GM18502 (cell line): Measurements from ENCODE around the gene TLL2.

Experiments used
- ATAC-seq: cut with Tn5 transposase; IDR thresholded peaks from one replicate; pipeline ENCODE4 v1.9.1; 2021; ENCODE audit warnings: mild to moderate bottlenecking; ENCODE audit not compliant: unreplicated experiment, poor library complexity

TLL2 gene

GRCh38 chr10:96509017-96509641 lies 4.6 kb downstream of the TLL2 start:
- ATAC-seq: no peak

DNA sequence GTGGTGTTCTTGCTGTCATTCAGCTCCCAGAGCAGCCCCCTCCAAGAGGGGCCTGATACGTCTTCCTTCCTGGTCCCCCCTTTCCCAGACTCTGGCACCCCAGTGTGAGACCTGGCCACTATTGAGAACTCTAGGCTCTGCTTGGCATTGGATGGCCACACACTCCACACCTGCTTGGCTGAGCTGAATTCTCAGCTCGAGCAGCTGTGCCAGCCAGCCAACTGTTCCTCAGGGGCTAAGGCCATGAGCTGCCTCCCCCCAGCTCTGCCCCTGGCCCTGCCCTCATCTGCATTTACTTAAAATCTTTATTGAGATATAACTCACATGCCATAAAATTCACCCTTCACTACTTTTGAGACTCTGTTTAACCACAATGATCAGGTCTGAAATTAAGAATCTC lies 6.7 kb downstream of the TLL2 start:
- no peak for ATAC-seq

DNA sequence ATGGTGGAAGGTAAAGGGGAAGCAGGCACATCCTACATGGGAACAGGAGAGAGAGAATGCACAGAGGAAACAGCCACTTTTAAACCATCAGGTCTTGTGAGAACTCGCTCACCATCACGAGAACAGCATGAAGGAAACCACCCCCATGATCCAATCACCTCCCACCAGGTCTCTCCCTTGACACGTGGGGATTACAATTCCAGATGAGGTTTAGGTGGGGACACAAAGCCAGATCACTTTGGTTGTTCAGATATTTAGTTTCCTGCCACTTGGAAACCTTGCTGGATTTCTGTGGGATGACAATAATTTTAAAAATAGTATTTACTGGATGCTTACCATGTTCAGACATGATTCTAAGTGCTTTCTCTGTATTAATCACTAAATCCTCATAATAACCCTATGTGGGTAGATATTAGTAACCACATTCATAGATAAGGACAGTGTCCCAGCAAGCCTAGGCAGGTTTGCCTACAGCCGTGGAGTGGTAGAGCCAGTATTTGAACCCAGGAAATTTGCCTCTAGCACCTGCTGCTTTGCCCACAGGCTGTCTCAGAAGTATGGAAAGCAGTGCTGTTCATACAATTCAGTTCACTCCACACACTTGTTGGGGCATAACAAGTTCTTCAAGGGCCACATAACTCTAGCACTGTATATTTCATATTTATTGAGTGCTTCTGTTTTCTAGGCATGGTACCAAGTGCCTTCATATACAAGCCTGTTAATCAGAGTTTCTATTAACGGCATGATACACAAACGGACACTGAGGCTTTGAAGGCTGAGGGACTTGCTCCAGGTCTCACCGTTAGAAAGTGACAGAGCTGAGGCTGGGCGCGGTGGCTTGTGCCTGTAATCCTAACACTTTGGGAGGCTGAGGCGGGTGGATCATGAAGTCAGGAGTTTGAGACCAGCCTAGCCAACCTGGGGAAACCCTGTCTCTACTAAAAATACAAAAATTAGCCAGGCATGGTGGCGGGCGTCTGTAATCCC lies 8.3 kb downstream of the TLL2 start:
- ATAC-seq: no peak

DNA sequence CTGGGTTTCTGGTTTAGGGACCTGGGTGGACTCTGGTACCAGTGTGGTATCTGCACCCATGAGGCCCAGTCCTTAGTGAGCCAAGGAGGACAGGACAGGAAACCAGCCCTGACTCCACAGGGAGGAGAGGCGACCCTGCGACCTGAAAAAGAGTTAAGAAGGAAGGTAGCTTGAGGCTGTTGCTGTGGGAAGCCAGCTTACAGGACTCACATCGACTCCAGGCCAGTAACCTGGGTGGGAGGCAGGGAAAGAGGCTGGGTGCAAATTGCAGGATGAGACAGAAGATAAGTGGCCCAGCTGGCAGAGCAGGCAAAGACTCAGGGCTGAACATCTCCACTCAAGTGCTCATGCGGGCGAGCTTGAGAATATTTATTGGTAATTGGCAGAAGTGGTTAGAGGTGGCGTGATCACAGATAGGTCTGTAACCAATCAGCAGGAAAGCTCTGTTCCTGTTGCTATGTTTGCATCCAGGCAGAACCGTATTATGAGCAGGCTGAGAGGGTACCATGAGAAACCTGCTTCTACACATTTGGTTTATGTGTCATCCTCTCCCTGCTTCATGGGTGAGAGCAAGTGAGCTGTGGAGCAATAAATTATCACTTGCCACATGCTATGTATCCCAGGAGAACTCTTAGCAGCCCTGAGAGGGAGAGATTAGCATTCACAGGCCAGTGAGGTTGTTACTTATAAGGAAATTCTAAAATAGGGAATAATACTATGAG lies 11.0 kb downstream of the TLL2 start:
- no peak for ATAC-seq

GRCh38 chr10:96501985-96502384 lies 11.7 kb downstream of the TLL2 start:
- ATAC-seq: no peak

DNA sequence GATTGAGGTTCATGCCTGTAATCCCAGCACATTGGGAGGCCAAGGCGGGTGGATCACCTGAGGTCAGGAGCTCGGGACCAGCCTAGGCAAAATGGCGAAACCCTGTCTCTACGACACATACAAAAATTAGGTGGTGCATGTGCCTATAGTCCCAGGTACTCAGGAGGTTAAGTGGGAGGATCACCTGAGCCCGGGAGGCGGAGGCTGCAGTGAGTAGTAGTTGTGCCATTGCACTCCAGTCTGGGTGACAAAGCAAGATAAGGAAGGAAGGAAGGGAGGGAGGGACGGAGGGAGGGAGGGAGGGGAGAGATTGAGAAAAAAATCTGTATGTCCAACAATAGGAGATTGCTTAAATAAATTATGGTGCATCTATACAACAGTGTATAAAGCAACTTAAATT lies 13.2 kb downstream of the TLL2 start:
- no peak for ATAC-seq

- ATAC-seq: no peak
These were observed 13.7 kb downstream of the TLL2 start for GRCh38 chr10:96500050-96500449.

DNA sequence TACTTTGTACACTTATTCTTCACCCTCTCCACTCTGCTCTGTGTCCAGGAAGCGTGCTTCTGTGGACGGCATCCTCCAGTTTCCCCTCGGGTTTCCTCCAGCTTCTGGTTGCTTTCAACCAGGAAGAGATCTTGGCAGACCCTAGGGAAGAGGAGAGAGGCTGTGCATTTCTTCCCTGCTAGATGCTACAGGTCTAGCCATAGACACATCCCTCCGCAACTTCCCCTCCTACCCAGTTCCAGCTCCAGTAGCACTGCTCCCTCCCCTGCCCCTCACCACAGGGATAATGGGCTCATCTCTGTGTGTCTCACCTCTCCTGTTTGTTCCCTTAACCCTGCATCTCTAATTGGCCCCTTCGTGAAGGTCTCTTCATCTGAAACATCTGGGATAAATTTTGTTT lies 16.3 kb downstream of the TLL2 start:
- no peak for ATAC-seq

DNA sequence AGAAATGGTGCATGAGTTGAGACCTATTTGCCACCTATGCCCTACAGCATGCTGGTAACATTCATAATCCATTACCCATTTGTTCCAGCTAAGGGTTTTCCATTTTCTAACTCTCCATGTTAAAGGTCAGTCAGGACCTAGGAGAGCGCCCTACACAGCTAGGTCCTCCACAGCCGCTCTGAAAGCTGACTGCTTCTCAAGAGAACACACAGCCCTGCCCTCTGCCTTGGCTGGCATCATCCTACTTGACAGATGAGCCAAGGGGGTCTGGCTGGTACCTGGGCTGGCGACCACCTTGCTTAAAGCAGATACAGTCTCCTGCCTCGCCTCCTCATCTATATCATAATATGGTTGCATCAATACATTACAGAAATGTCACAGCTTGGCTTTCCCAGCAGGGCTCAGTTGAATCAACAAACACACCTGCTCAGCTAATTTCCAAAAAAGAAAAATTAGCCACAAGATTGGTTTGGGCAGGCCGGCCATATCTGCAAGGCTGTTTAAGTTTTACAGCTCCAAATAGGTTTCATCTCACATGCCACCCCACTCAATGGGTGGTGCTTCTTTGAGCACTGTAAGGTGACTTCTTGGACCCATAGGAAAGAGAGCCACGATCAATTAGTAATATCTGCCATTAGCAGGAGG lies 17.3 kb downstream of the TLL2 start:
- ATAC-seq: no peak

DNA sequence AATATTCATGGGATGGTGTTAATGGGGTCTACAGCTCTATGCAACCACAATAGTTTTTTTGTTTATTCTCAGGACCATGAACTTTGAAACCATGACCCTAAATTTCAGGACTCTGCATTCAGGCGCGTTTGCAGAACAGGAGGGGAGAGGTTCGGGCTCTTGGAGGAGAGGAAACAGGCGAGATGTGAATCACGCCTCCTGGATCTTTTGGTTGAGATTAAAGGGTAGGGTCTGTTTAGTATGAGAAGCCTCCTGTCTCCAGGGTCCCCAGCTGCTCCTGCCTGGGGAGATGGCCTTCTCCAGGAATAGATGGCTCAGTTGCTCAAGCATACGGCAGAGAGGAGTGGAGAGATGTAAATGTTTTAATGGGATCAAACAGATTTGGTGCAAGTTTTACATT lies 18.2 kb downstream of the TLL2 start:
- no peak for ATAC-seq

- ATAC-seq: no peak
These were observed 19.0 kb downstream of the TLL2 start for GRCh38 chr10:96494694-96495093.

GRCh38 chr10:96493871-96494525 lies 19.7 kb downstream of the TLL2 start:
- no peak for ATAC-seq

DNA sequence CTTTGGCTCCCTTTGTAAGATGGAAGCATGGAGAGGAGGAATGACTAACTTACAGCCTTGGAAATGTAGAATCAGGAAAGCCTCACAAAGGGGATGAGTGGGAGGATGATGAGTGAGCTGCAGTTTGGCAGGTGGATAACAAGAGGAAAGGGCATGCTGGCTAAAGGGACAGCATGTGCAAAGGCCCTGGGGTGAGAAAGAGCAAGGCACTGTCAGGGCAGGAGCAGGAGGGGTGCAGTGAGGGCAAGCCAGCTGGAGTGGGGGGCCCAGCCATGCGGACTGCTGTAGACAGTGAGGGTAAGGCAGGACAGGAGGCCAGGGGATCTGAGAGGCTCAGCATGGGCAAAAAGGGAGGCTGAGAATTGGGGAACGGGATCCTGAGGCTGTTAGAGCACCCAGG lies 20.5 kb downstream of the TLL2 start:
- no peak for ATAC-seq

- no peak for ATAC-seq
These were observed 22.4 kb downstream of the TLL2 start for GRCh38 chr10:96491303-96491702.

GRCh38 chr10:96488161-96488935 lies 25.4 kb downstream of the TLL2 start:
- no peak for ATAC-seq

GRCh38 chr10:96482815-96483588 lies 30.7 kb downstream of the TLL2 start:
- no peak for ATAC-seq

GRCh38 chr10:96478355-96478754 lies 35.4 kb downstream of the TLL2 start:
- ATAC-seq: no peak

- ATAC-seq: no peak
These were observed 39.9 kb downstream of the TLL2 start for GRCh38 chr10:96473866-96474265.
